ENCODE measurements around the gene PARP1.
"Not testable (repeated sequence)": the region's sequence is repeated elsewhere in the genome, so short reads cannot be mapped to it uniquely, and the experiment has no call there.

The PARP1 gene

DNA sequence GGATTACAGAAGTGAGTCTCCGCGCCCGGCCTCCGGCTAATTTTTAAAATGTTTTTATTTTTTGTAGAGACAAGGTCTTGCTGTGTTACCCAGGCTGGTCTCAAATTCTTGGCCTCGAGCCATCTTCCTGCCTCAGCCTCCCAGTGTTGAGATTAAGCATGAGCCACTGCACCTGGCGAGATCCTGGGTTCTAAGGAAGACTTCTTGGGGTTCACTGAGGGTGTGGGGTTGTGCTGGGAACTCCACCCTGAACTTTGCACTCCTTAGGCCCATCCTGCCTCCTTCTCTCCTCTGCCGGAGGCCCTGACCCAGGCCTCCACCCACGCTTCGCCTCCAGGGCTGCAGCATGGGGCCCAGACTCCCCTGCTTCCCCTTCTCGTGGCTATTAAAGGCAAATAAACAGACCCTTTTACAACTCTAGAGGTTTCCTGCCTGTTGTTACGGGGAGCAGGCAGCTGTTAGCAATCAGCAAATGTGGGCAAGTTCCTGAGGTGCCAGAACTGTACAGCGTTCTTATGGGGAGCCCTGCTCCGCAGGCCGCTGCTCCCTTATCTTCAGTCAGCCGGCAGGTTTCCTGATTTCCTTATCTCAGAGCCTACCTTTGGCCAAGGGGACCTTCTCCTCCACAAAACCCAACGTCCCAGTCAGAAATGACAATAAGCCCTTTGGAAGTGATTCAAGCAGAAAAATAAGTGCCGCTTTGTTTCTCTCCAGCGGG is 57.9 kb downstream of the PARP1 start:
- peak; percentile 80 for FAIRE-seq
- DNase-seq (ENCODE audit: insufficient read length, low spot score) = no peak
- TF ChIP-seq TAF1 (IDR thresholded peaks at IDR 0.05; ENCODE audit: low read depth, low read length) (no peak), POU2F2 (IDR thresholded peaks at IDR 0.05; ENCODE audit: low read depth, low read length) (0 out of 2 replicates have a peak, but pooled peaks have one; percentile 18), POLR2A (IDR thresholded peaks at IDR 0.05; ENCODE audit: low read depth, low read length) (no peak), PAX5 (IDR thresholded peaks at IDR 0.05; ENCODE audit: insufficient read depth, low read length, severe bottlenecking) (no peak), SPI1 (IDR thresholded peaks at IDR 0.05; ENCODE audit: low read depth, low read length) (0 out of 2 replicates have a peak, but pooled peaks have one; percentile 9), POLR2AphosphoS5 (IDR thresholded peaks at IDR 0.05; ENCODE audit: low read depth, low read length) (no peak)

DNA sequence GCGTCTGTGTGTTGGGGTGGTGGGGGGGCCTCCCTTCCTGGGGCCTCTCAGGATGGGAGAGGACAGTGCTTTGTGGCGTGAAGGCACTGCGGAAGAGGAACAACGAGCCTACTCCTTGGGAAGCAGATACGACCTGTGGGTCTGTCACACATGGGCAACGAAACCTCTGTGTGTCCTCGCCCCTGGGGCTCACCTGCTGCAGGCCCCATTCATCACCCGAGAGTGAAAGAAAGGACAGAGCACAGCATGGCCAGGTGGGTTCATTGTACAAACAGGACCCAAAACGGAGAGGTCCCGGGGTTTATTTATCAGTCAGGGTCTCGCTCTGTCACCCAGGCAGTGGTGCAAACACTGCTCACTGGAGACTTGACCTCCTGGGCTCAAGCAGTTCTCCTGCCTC is 58.8 kb downstream of the PARP1 start:
- DNase-seq (ENCODE audit: insufficient read length, low spot score) (no peak), FAIRE-seq (no peak)
- TF ChIP-seq POLR2AphosphoS5 (IDR thresholded peaks at IDR 0.05; ENCODE audit: low read depth, low read length) (no peak), SPI1 (IDR thresholded peaks at IDR 0.05; ENCODE audit: low read depth, low read length) (no peak), POU2F2 (IDR thresholded peaks at IDR 0.05; ENCODE audit: low read depth, low read length) (no peak), POLR2A (IDR thresholded peaks at IDR 0.05; ENCODE audit: low read depth, low read length) (no peak), TAF1 (IDR thresholded peaks at IDR 0.05; ENCODE audit: low read depth, low read length) (no peak), PAX5 (IDR thresholded peaks at IDR 0.05; ENCODE audit: insufficient read depth, low read length, severe bottlenecking) (no peak)

DNA sequence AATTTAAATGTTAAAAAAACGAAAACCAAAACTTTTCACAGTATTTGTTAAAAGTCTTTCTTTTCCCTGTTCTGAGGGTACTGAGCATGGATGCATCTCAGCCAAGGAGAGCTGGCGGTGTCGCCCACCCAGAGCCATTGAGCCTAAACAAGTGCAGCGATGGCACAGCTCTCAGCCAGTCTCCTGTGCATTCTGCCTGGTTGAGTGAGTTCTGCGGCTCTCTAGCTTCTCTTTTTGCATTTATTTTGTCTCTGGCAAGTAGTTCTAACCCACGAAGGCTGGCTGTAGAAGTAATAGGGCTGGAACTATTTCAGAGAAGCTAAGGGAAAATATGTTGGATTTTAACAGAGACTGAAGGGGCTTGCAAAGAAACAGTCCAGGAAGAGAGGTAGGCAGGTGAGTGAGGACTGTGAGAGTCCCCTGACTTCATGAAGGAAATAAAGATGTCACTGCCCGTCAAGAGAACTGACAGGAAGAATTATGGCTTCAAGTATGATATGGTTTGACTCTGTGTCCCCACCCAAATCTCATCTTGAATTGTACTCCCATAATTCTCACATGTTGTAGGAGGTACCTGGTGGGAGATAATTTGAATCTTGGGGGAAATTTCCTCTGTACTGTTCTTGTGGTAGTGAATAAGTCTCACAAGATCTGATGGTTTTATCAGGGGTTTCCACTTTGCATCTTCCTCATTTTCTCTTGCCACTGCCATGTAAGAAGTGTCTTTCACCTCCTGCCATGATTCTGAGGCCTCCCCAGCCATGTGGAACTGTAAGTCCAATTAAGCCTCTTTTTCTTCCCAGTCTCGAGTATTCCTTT is 63.2 kb downstream of the PARP1 start:
- TF ChIP-seq TAF1 (IDR thresholded peaks at IDR 0.05; ENCODE audit: low read depth, low read length) = no peak
- TF ChIP-seq POLR2A (IDR thresholded peaks at IDR 0.05; ENCODE audit: low read depth, low read length) = no peak
- no peak for TF ChIP-seq POU2F2 (IDR thresholded peaks at IDR 0.05; ENCODE audit: low read depth, low read length)
- no peak for TF ChIP-seq SPI1 (IDR thresholded peaks at IDR 0.05; ENCODE audit: low read depth, low read length)
- no peak for TF ChIP-seq POLR2AphosphoS5 (IDR thresholded peaks at IDR 0.05; ENCODE audit: low read depth, low read length)
- no peak for TF ChIP-seq PAX5 (IDR thresholded peaks at IDR 0.05; ENCODE audit: insufficient read depth, low read length, severe bottlenecking)
- DNase-seq (ENCODE audit: insufficient read length, low spot score) (no peak), FAIRE-seq (no peak)

DNA sequence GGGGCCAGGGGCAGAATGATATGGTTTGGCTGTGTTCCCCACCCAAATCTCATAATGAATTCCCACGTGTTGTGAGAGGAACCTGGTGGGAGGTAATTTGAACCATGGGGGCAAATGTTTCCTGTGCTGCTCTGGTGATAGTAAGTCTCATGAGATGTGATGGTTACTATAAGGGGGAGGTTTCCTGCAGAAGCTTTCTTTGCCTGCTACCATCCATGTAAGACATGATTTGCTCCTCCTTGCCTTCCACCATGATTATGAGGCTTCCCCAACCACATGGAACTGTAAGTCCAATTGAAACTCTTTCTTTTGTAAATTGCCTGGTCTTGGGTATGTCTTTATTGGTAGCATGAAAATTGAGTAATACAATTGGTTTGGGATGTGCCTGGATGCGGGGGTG is 65.2 kb downstream of the PARP1 start:
- TF ChIP-seq POLR2AphosphoS5 (IDR thresholded peaks at IDR 0.05; ENCODE audit: low read depth, low read length) = no peak
- FAIRE-seq = no peak
- no peak for DNase-seq (ENCODE audit: insufficient read length, low spot score)

DNA sequence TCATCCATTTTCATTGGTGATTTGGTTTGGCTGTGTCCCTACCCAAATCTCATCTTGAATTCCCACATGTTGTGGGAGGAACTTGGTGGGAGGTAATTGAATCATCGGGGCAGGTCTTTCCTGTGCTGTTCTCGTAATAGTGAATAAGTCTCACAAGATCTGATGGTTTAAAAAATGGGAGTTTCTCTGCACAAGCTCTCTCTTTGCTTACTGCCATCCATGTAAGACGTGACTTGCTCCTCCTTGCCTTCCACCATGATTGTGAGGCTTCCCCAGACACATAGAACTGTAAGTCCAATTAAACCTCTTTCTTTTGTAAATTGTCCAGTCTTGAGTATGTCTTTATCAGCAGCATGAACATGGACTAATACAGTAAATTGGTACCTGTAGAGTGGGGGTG is 67.8 kb downstream of the PARP1 start:
- not testable (repeated sequence) for DNase-seq (ENCODE audit: insufficient read length, low spot score); FAIRE-seq

DNA sequence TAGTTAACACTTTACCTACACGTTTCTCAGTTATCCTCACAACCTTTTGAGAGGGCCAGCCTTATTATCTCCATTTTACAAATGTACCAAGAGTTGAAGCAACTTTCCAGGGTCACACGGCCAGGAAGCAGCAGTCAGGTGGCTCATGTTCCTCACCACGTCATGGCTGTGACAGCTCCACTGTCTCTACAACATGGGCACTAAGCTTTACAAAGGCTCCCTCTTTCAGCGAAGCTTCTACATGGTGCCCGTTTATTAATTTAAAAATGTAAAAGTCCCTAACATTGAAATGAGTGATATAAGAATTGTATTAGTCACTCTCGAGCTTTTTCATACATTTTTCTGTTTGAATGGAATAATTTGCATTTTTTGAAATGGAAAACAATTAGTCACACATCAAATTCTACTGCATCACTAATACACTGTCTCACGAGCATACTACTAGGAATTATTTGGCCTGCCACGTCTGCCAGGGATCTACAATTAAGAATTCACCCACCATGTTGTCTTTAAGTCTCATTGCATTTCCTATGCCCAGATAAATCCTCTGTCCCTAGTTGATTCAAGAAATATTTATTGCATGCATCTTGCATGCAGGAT is 70.5 kb downstream of the PARP1 start:
- TF ChIP-seq SPI1 (IDR thresholded peaks at IDR 0.05; ENCODE audit: low read depth, low read length) (no peak), POLR2AphosphoS5 (IDR thresholded peaks at IDR 0.05; ENCODE audit: low read depth, low read length) (no peak), TAF1 (IDR thresholded peaks at IDR 0.05; ENCODE audit: low read depth, low read length) (no peak), PAX5 (IDR thresholded peaks at IDR 0.05; ENCODE audit: insufficient read depth, low read length, severe bottlenecking) (no peak), POU2F2 (IDR thresholded peaks at IDR 0.05; ENCODE audit: low read depth, low read length) (no peak), POLR2A (IDR thresholded peaks at IDR 0.05; ENCODE audit: low read depth, low read length) (no peak)
- no peak for DNase-seq (ENCODE audit: insufficient read length, low spot score)
- no peak for FAIRE-seq

DNA sequence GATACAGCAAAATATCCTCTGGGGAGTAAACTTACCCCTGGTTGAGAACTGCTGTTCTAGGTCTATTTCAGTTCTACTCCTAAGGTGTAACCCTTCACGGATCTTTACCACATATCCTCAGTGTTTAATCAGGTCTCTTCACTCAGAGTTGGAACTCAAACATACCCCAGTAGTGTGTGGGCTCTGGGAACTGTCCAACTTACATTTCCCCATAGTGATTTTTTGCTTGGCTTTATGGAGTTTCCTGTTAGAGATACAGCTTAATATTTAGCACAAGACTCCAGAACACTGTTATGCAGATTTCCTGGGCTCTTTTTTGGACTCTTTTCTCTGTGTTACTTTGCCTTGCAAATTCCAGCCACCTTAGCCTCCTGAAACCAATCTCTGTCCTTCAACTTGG is 72.2 kb downstream of the PARP1 start:
- DNase-seq (ENCODE audit: insufficient read length, low spot score) (no peak), FAIRE-seq (no peak)
- TF ChIP-seq PAX5 (IDR thresholded peaks at IDR 0.05; ENCODE audit: insufficient read depth, low read length, severe bottlenecking) = no peak
- no peak for TF ChIP-seq POU2F2 (IDR thresholded peaks at IDR 0.05; ENCODE audit: low read depth, low read length)
- no peak for TF ChIP-seq POLR2A (IDR thresholded peaks at IDR 0.05; ENCODE audit: low read depth, low read length)
- no peak for TF ChIP-seq SPI1 (IDR thresholded peaks at IDR 0.05; ENCODE audit: low read depth, low read length)
- TF ChIP-seq POLR2AphosphoS5 (IDR thresholded peaks at IDR 0.05; ENCODE audit: low read depth, low read length) = no peak
- TF ChIP-seq TAF1 (IDR thresholded peaks at IDR 0.05; ENCODE audit: low read depth, low read length) = no peak

DNA sequence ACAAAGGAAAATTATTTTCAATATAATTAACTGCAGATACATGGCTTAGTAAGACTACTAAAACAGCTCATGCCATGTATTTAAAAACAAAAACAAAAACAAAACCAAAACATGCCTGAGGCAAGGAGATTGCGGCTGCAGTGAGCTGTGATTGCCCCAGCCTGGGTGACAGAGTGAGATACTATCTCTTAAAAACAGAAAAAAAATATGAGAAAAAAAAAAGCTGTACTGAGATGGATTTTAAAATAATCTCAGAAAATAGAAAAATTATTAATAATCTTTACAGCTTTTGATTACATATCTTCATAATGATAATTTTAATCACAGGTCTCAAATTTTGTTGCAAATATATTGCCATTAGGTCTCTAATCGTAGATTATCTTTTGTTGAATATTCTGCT is 74.9 kb downstream of the PARP1 start:
- FAIRE-seq (no peak), DNase-seq (ENCODE audit: insufficient read length, low spot score) (no peak)
- TF ChIP-seq POLR2AphosphoS5 (IDR thresholded peaks at IDR 0.05; ENCODE audit: low read depth, low read length) = no peak
- no peak for TF ChIP-seq PAX5 (IDR thresholded peaks at IDR 0.05; ENCODE audit: insufficient read depth, low read length, severe bottlenecking)
- no peak for TF ChIP-seq POLR2A (IDR thresholded peaks at IDR 0.05; ENCODE audit: low read depth, low read length)
- TF ChIP-seq POU2F2 (IDR thresholded peaks at IDR 0.05; ENCODE audit: low read depth, low read length) = no peak
- no peak for TF ChIP-seq TAF1 (IDR thresholded peaks at IDR 0.05; ENCODE audit: low read depth, low read length)
- no peak for TF ChIP-seq SPI1 (IDR thresholded peaks at IDR 0.05; ENCODE audit: low read depth, low read length)

DNA sequence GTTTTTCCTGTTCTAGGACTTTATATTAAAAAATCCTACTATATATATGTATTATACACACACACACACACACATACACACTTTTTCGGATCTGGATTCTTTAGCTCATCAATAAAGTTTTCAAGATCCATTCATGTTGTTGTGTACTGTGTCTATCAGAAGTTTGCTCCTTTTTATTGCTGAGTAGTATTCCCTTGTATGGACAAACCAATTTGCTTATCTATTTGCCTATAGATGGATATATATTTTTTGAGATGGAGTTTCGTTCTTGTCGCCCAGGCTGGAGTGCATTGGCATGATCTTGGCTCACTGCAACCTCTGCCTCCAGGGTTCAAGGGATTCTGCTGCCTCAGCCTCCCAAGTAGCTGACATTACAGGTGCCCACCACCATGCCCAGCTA is 78.7 kb downstream of the PARP1 start:
- TF ChIP-seq TAF1 (IDR thresholded peaks at IDR 0.05; ENCODE audit: low read depth, low read length) = no peak
- TF ChIP-seq POLR2A (IDR thresholded peaks at IDR 0.05; ENCODE audit: low read depth, low read length) = no peak
- no peak for TF ChIP-seq POLR2AphosphoS5 (IDR thresholded peaks at IDR 0.05; ENCODE audit: low read depth, low read length)
- no peak for TF ChIP-seq SPI1 (IDR thresholded peaks at IDR 0.05; ENCODE audit: low read depth, low read length)
- no peak for TF ChIP-seq PAX5 (IDR thresholded peaks at IDR 0.05; ENCODE audit: insufficient read depth, low read length, severe bottlenecking)
- TF ChIP-seq POU2F2 (IDR thresholded peaks at IDR 0.05; ENCODE audit: low read depth, low read length) = no peak
- no peak for FAIRE-seq

More for the DNA sequence above, 78.7 kb downstream of the PARP1 start:
- DNase-seq (ENCODE audit: insufficient read length, low spot score) = no peak

Data from GM12891 (cell line).